Esophagus (tissue), 2 donors: ENCODE results near the gene AGBL4. TPM values are rescaled to one million over a fixed set of nuclear protein-coding genes. Genes with fewer than 3 reads are reported as not detected.

Source experiments
- H3K27ac ChIP-seq, 2 donors: one replicate each; pipeline ENCODE4 v1.5.1; 2013; ENCODE audit warnings: low read depth in 2 of 2, mild to moderate bottlenecking in 2 of 2, inconsistent platforms in 1 of 2, low read length in 1 of 2, moderate library complexity in 1 of 2
- H3K27me3 ChIP-seq, 2 donors: one replicate each; pipeline ENCODE4 v1.6.1; 2013; ENCODE audit warnings: low read length in 2 of 2, control low read depth in 1 of 2, mild to moderate bottlenecking in 1 of 2; ENCODE audit not compliant: insufficient read depth in 2 of 2, control insufficient read depth in 1 of 2
- H3K36me3 ChIP-seq, 2 donors: one replicate each; pipeline ENCODE4 v1.6.1; 2013; ENCODE audit warnings: low read length in 1 of 2; ENCODE audit not compliant: control insufficient read depth in 2 of 2, insufficient read depth in 2 of 2
- H3K4me1 ChIP-seq, 2 donors: one replicate each; pipeline ENCODE4 v1.6.1; 2013; ENCODE audit warnings: low read length in 1 of 2; ENCODE audit not compliant: control insufficient read depth in 2 of 2, insufficient read depth in 2 of 2
- H3K4me3 ChIP-seq, 2 donors: one replicate each; pipeline ENCODE4 v1.5.1; 2013; ENCODE audit warnings: low read length in 2 of 2, mild to moderate bottlenecking in 2 of 2, low read depth in 1 of 2, moderate library complexity in 1 of 2
- H3K9me3 ChIP-seq, 2 donors: one replicate each; pipeline ENCODE4 v1.6.1; 2013; ENCODE audit warnings: mild to moderate bottlenecking in 2 of 2, low read depth in 1 of 2, low read length in 1 of 2, moderate library complexity in 1 of 2; ENCODE audit not compliant: control insufficient read depth in 2 of 2, insufficient read depth in 1 of 2
- WGBS, 2 donors: extraction: QIAGEN DNeasy Blood & Tissue Kit; methylation state at CpG; one replicate each; pipeline ENCODE4 v1.1.7; 2013; 5-methylcytosine and 5-hydroxymethylcytosine counted together
- polyA plus RNA-seq, 2 donors: library from polyadenylated mRNA; stranded (reverse); fragments of 200-250 nt; gene quantifications; one replicate each; pipeline ENCODE4 v1.2.3, GENCODE V29; 2013
- donor health status: healthy with polysubstance abuse.
- donor health status: Bipolar disorder and iron deficiency.

The AGBL4 gene
- polyA plus RNA-seq, 2 donors: 0.02 TPM; not detected in 1

- Histone ChIP-seq H3K9me3 (no peaks in the 10 kb centered on the region), H3K27me3 (no peaks in the 10 kb centered on the region), H3K27ac (no peak overlapping the region), H3K4me1 (peaks cover 0 to 2% of the 10 kb centered on the region in 2 donors), H3K4me3 (no peak overlapping the region), H3K36me3 (no peaks in the 10 kb centered on the region)
- 91 to 96% methylated on average over 4 of the region's 4 CpGs for WGBS, 2 donors
These were observed 1339.4 kb downstream of the AGBL4 start for GRCh38 chr1:48684381-48684780.

GRCh38 chr1:48683839-48684238, 1339.9 kb downstream of the AGBL4 start:
- Histone ChIP-seq H3K27me3 (no peaks in the 10 kb centered on the region), H3K36me3 (no peaks in the 10 kb centered on the region), H3K4me3 (no peak overlapping the region), H3K9me3 (no peaks in the 10 kb centered on the region), H3K27ac (no peak overlapping the region), H3K4me1 (peaks cover 0 to 2% of the 10 kb centered on the region in 2 donors)
- 56 to 62% methylated on average over 3 of the region's 3 CpGs for WGBS, 2 donors

GRCh38 chr1:48681476-48682305, 1342.1 kb downstream of the AGBL4 start:
- no peaks in the 10 kb centered on the region for H3K9me3 ChIP-seq
- 44 to 52% methylated on average over 4 of the region's 4 CpGs for WGBS, 2 donors
- no peaks in the 10 kb centered on the region for H3K36me3 ChIP-seq
- no peaks in the 10 kb centered on the region for H3K4me1 ChIP-seq
- H3K27me3 ChIP-seq: no peaks in the 10 kb centered on the region
- H3K27ac ChIP-seq: no peak overlapping the region
- H3K4me3 ChIP-seq: no peak overlapping the region

- no peaks in the 10 kb centered on the region for H3K9me3 ChIP-seq
- no peaks in the 10 kb centered on the region for H3K4me1 ChIP-seq
- H3K36me3 ChIP-seq: no peaks in the 10 kb centered on the region
- no peaks in the 10 kb centered on the region for H3K27me3 ChIP-seq
- WGBS, 2 donors: 63 to 73% methylated on average over 10 of the region's 10 CpGs
- no peak overlapping the region for H3K4me3 ChIP-seq
- no peak overlapping the region for H3K27ac ChIP-seq
These were observed 1343.2 kb downstream of the AGBL4 start for GRCh38 chr1:48680411-48681035.

GRCh38 chr1:48679859-48680258, 1343.9 kb downstream of the AGBL4 start:
- H3K4me3 ChIP-seq: no peak overlapping the region
- H3K27ac ChIP-seq: no peak overlapping the region
- 63 to 72% methylated on average over 6 of the region's 6 CpGs for WGBS, 2 donors

GRCh38 chr1:48678710-48679505, 1344.8 kb downstream of the AGBL4 start:
- no peaks in the 10 kb centered on the region for H3K4me1 ChIP-seq
- H3K9me3 ChIP-seq: no peaks in the 10 kb centered on the region
- no peaks in the 10 kb centered on the region for H3K27me3 ChIP-seq
- WGBS, 2 donors: 79 to 85% methylated on average over 3 of the region's 3 CpGs
- no peak overlapping the region for H3K4me3 ChIP-seq
- no peaks in the 10 kb centered on the region for H3K36me3 ChIP-seq
- no peak overlapping the region for H3K27ac ChIP-seq

More at GRCh38 chr1:48679859-48680258, 1343.9 kb downstream of the AGBL4 start:
- no peaks in the 10 kb centered on the region for H3K9me3 ChIP-seq
- H3K27me3 ChIP-seq: no peaks in the 10 kb centered on the region
- H3K4me1 ChIP-seq: no peaks in the 10 kb centered on the region
- no peaks in the 10 kb centered on the region for H3K36me3 ChIP-seq

- Histone ChIP-seq H3K4me1 (no peaks in the 10 kb centered on the region), H3K4me3 (no peak overlapping the region), H3K27ac (no peak overlapping the region), H3K27me3 (no peaks in the 10 kb centered on the region), H3K36me3 (no peaks in the 10 kb centered on the region), H3K9me3 (no peaks in the 10 kb centered on the region)
- WGBS, 2 donors: 48 to 54% methylated on average over 22 of the region's 22 CpGs
These were observed 1346.2 kb downstream of the AGBL4 start for GRCh38 chr1:48677306-48678287.

GRCh38 chr1:48676822-48677221, 1346.9 kb downstream of the AGBL4 start:
- Histone ChIP-seq H3K4me3 (no peak overlapping the region), H3K27me3 (no peaks in the 10 kb centered on the region)
- WGBS, 2 donors: 41 to 62% methylated on average over 2 of the region's 2 CpGs

GRCh38 chr1:48676376-48676775, 1347.4 kb downstream of the AGBL4 start:
- Histone ChIP-seq H3K27ac (no peak overlapping the region), H3K9me3 (no peaks in the 10 kb centered on the region), H3K4me1 (no peaks in the 10 kb centered on the region), H3K36me3 (no peaks in the 10 kb centered on the region), H3K4me3 (no peak overlapping the region), H3K27me3 (no peaks in the 10 kb centered on the region)
- 73 to 84% methylated on average over 7 of the region's 7 CpGs for WGBS, 2 donors

More at GRCh38 chr1:48676822-48677221, 1346.9 kb downstream of the AGBL4 start:
- H3K4me1 ChIP-seq: no peaks in the 10 kb centered on the region
- H3K27ac ChIP-seq: no peak overlapping the region
- no peaks in the 10 kb centered on the region for H3K36me3 ChIP-seq
- no peaks in the 10 kb centered on the region for H3K9me3 ChIP-seq
